HepG2 (cell line): ENCODE data around the gene TGFBR1. TPM values are rescaled to one million over a fixed set of nuclear protein-coding genes. Genes with fewer than 3 reads are reported as not detected.

ENCODE experiments used
- ATAC-seq: fragments of 200-7000 bp; cut with Tn5 transposase; 3 replicates; pipeline ENCODE4 v1.9.1; 2020; ENCODE audit warnings: mild to moderate bottlenecking, moderate library complexity
- BruUV-seq: library from RNA; stranded (reverse); fragments of 400-500 nt; replicated peaks from 2 replicates; lab custom pipeline; 2021; lab: Mats Ljungman, UMichigan
- CTCF ChIA-PET: fragments of 300-600 bp; formaldehyde crosslinking; extraction: SDS; loops from one replicate; lab custom pipeline; 2021; ENCODE audit warnings: low total read pairs, inconsistent platforms, low intra/inter-chr PET ratio; lab: Yijun Ruan, JAX
- POLR2A ChIA-PET: fragments of 350-600 bp; sonication (Branson Sonifier 250); formaldehyde crosslinking; loops from one replicate; lab custom pipeline; 2020; ENCODE audit warnings: antibody characterized with exemption, inconsistent platforms; lab: Yijun Ruan, JAX
- DNase-seq: peaks from one replicate; pipeline ENCODE4 v3.0.0-alpha.2; 2015; ENCODE audit warnings: low spot score
- FAIRE-seq: peaks from 3 replicates; lab custom pipeline; 2011; peaks lifted over from hg19 to GRCh38; lab: Jason Lieb, UNC
- H2AFZ ChIP-seq: one replicate; pipeline ENCODE4 v1.6.1; 2011; ENCODE audit warnings: low read length, inconsistent platforms
- H3K27ac ChIP-seq: fragments of 300-600 bp; 3 replicates; pipeline ENCODE4 v1.8.0; 2011; ENCODE audit warnings: mixed run types, mild to moderate bottlenecking, mixed read lengths, low read length, inconsistent platforms; ENCODE audit not compliant: insufficient read depth; ENCODE audit errors: extremely low read length
- H3K27me3 ChIP-seq, 2 experiments: fragments of 200-600 bp in 1 of 2; 2 replicates in 1 of 2; 3 replicates in 1 of 2; pipeline versions ENCODE4 v1.6.0 to v1.8.0; 2011; ENCODE audit warnings: low read length in 2 of 2, mild to moderate bottlenecking in 2 of 2, moderate library complexity in 2 of 2, inconsistent platforms in 1 of 2; ENCODE audit not compliant: insufficient read depth in 2 of 2, control insufficient read depth in 1 of 2
- H3K36me3 ChIP-seq, 2 experiments: fragments of 200-600 bp in 1 of 2; replicated peaks in 1 of 2; 2 replicates in 1 of 2; 3 replicates in 1 of 2; pipeline versions ENCODE4 v1.5.1 to v1.8.0; 2011; ENCODE audit warnings: low read length in 2 of 2, inconsistent platforms in 1 of 2; ENCODE audit not compliant: insufficient read depth in 2 of 2, control insufficient read depth in 1 of 2
- H3K4me1 ChIP-seq: 2 replicates; pipeline ENCODE4 v1.5.1; 2012; ENCODE audit warnings: low read length, inconsistent platforms; ENCODE audit not compliant: insufficient read depth
- H3K4me2 ChIP-seq: 2 replicates; pipeline ENCODE4 v1.6.0; 2011; ENCODE audit warnings: low read depth, low read length, inconsistent platforms
- H3K4me3 ChIP-seq, 3 experiments: fragments of 200-600 bp in 1 of 3; sonication (generic), shearing (Covaris generic) in 1 of 3; replicated peaks in 1 of 3; 2 replicates each; pipeline ENCODE4 v1.5.1; 2011 to 2016; ENCODE audit warnings: low read length in 3 of 3, inconsistent platforms in 2 of 3, low read depth in 2 of 3, mild to moderate bottlenecking in 2 of 3, control low read depth in 1 of 3, mixed read lengths in 1 of 3; ENCODE audit not compliant: insufficient read depth in 1 of 3
- H3K79me2 ChIP-seq: one replicate; pipeline ENCODE4 v1.6.1; 2011; ENCODE audit warnings: low read length, inconsistent platforms; ENCODE audit not compliant: insufficient read depth
- H3K9ac ChIP-seq: 2 replicates; pipeline ENCODE4 v1.6.0; 2011; ENCODE audit warnings: mild to moderate bottlenecking, low read depth, low read length, inconsistent platforms; ENCODE audit not compliant: insufficient read depth
- H3K9me3 ChIP-seq: 2 replicates; pipeline ENCODE4 v1.5.1; 2012; ENCODE audit warnings: mild to moderate bottlenecking, low read length
- H4K20me1 ChIP-seq: 2 replicates; pipeline ENCODE4 v1.6.0; 2011; ENCODE audit warnings: inconsistent platforms, mild to moderate bottlenecking, low read length, moderate library complexity; ENCODE audit not compliant: insufficient read depth
- HMGXB3 ChIP-seq: sonication (generic); formaldehyde crosslinking; IDR thresholded peaks from 2 replicates; pipeline ENCODE4 v1.4.0; 2020; ENCODE audit warnings: missing genetic modification reagents, borderline replicate concordance
- MTERF4 ChIP-seq: sonication (generic); formaldehyde crosslinking; IDR thresholded peaks from 2 replicates; pipeline ENCODE4 v1.8.0; 2023; ENCODE audit warnings: mild to moderate bottlenecking, missing genetic modification reagents
- TAF15 ChIP-seq: fragments of 200-400 bp; formaldehyde crosslinking; IDR thresholded peaks from one replicate; pipeline ENCODE4 v1.6.1; 2018; ENCODE audit warnings: mild to moderate bottlenecking, low read depth, low read length; ENCODE audit not compliant: poor library complexity, severe bottlenecking
- ZFP62 ChIP-seq: sonication (generic); formaldehyde crosslinking; IDR thresholded peaks from 2 replicates; pipeline ENCODE4 v1.4.0; 2020; ENCODE audit warnings: missing genetic modification reagents
- WGBS: methylation state at CpG from one replicate; pipeline ENCODE4 v1.1.6; 2017; ENCODE audit warnings: low lambda C conversion rate; 5-methylcytosine and 5-hydroxymethylcytosine counted together
- in situ Hi-C: cut with HindIII; loops from 2 replicates; pipeline ENCODE4 v1.10.0; 2017; ENCODE audit warnings: low pct_unique_long_range_greater_than_20kb; ENCODE audit not compliant: extremely low pct_ligation_motif_present
- intact Hi-C: fragments of 100-400 bp; cut with micrococcal nuclease; formaldehyde crosslinking; loops from one replicate; pipeline ENCODE4 v1.10.0; 2022; ENCODE audit not compliant: unreplicated experiment
- polyA plus RNA-seq, 8 experiments: library from polyadenylated mRNA; depleted of rRNA in 3 of 8; stranded (reverse) in 7 of 8; unstranded in 1 of 8; fragments of >200 nt; fragmentation: Illumina TruSeq in 4 of 8; extraction: Trizol in 4 of 8; gene quantifications; 2 replicates each; pipeline versions ENCODE4 v1.2.1 to v1.2.3, GENCODE V29; 2011 to 2016; ENCODE audit warnings: low read depth in 4 of 8, missing spikeins in 1 of 8, mixed read lengths in 1 of 8; ENCODE audit not compliant: insufficient read depth in 1 of 8
- total RNA-seq, 5 experiments: library from RNA; depleted of rRNA; stranded (reverse); fragments of >200 nt; fragmentation: Illumina TruSeq; extraction: Trizol; gene quantifications; 2 replicates each; pipeline ENCODE4 v1.2.3, GENCODE V29; 2016; ENCODE audit warnings: low read depth in 1 of 5

The TGFBR1 gene
- total and polyA plus RNA-seq, 2 of the 13 experiments (the other 11 are each of a cell fraction or from before 2014, with no cell fraction given): 16.8 to 23.9 TPM

GRCh38 chr9:99181621-99182020, 76.7 kb downstream of the TGFBR1 start:
- in situ Hi-C loops (loop anchor here (10.0 to 25.0 kb wide), 2 partner anchors 623 to 831 kb away; no protein-coding TSS in a partner anchor), intact Hi-C loops (loop anchor here (5.0 to 10.0 kb wide), 2 partner anchors 83 to 626 kb away; no protein-coding TSS in a partner anchor)
- BruUV-seq: no TSS peak
- H3K79me2 ChIP-seq: no peaks in the 10 kb centered on the region
- no peaks in the 10 kb centered on the region for H4K20me1 ChIP-seq
- no peak overlapping the region for H3K4me3 ChIP-seq
- FAIRE-seq: no peak
- H3K4me2 ChIP-seq: no peak overlapping the region
- no peak for ATAC-seq
- peaks cover 24% of the 10 kb centered on the region for H3K4me1 ChIP-seq
- no peaks in the 10 kb centered on the region for H3K9me3 ChIP-seq
- no peak for TF ChIP-seq ZFP62 (CRISPR knock-in tag)
- H3K9ac ChIP-seq: no peak overlapping the region
- peaks cover 0 to 23% of the 10 kb centered on the region in 2 experiments; a peak in 2 of 5 replicates for H3K27me3 ChIP-seq
- POLR2A ChIA-PET: no interaction called here
- no peaks in the 10 kb centered on the region for H3K36me3 ChIP-seq
- WGBS: 56% methylated on average over 4 of the region's 4 CpGs
- H3K27ac ChIP-seq: no peak overlapping the region
- H2AFZ ChIP-seq: no peak overlapping the region
- CTCF ChIA-PET: no interaction called here
- no peak for DNase-seq

- no peak for DNase-seq
- no peak for ATAC-seq
- in situ Hi-C loops: loop anchor here (10.0 to 25.0 kb wide), 2 partner anchors 622 to 830 kb away; no protein-coding TSS in a partner anchor
- H2AFZ ChIP-seq: no peak overlapping the region
- H3K9me3 ChIP-seq: no peaks in the 10 kb centered on the region
- no peaks in the 10 kb centered on the region for H3K79me2 ChIP-seq
- ChIA-PET POLR2A (interaction anchor here (1.8 kb wide), 1 partner anchor 39 kb away, joined by 5 read pairs; the partner anchor contains the start of genes ALG2 and SEC61B), CTCF (no interaction called here)
- no TSS peak for BruUV-seq
- WGBS: 43% methylated on average over 3 of the region's 3 CpGs
- H3K4me2 ChIP-seq: no peak overlapping the region
- no peaks in the 10 kb centered on the region for H4K20me1 ChIP-seq
- H3K9ac ChIP-seq: no peak overlapping the region
- FAIRE-seq: no peak
- peaks cover 0 to 23% of the 10 kb centered on the region in 2 experiments; a peak in 2 of 5 replicates for H3K27me3 ChIP-seq
- H3K4me3 ChIP-seq: no peak overlapping the region
- H3K27ac ChIP-seq: no peak overlapping the region
- peaks cover 16% of the 10 kb centered on the region for H3K4me1 ChIP-seq
- no peaks in the 10 kb centered on the region for H3K36me3 ChIP-seq
- intact Hi-C loops: loop anchor here (5.0 to 10.0 kb wide), 2 partner anchors 82 to 625 kb away; no protein-coding TSS in a partner anchor
- TF ChIP-seq MTERF4 (no peak), TAF15 (no peak), HMGXB3 (CRISPR knock-in tag) (no peak)
These were observed 77.4 kb downstream of the TGFBR1 start for GRCh38 chr9:99182356-99182755.
